Left cardiac atrium (tissue), 4 donors: ENCODE results near the gene ESRRG. TPM values are rescaled to one million over a fixed set of nuclear protein-coding genes. Genes with fewer than 3 reads are reported as not detected.

Experiments used
- ATAC-seq, 2 donors: fragments of 200-7000 bp; cut with Tn5 transposase; one replicate each; pipeline ENCODE4 v1.9.1; 2020; ENCODE audit warnings: mild to moderate bottlenecking in 2 of 2, moderate library complexity in 2 of 2
- DNase-seq: peaks from one replicate; pipeline ENCODE4 v3.0.0-alpha.2; 2020
- intact Hi-C, 2 donors: fragments of 100-400 bp; cut with DNase I; formaldehyde crosslinking; loops; one replicate each; pipeline versions ENCODE4 v1.14.1 to v1.15.1; 2022 to 2023
- total RNA-seq, 2 donors: library from RNA; stranded (reverse); fragmentation: NEBNext Ultra II Directional; extraction: Animal tissue kit (Norgen Biotek cat#: 25700); gene quantifications; one replicate each; pipeline ENCODE4 v1.2.1, GENCODE V29; 2021
- donor health status: DM: no; HTN: yes; CAD: no.
- donor health status: DM: no; HTN: yes; CAD: no; lungs with severe emphysema.
- donor health status: DM: yes; HTN: yes; CAD: no.
- donor health status: Dilated cardiomyopathy.

ESRRG gene
- total RNA-seq, 2 donors from 2014 or later: 17.5 to 29.5 TPM

DNA sequence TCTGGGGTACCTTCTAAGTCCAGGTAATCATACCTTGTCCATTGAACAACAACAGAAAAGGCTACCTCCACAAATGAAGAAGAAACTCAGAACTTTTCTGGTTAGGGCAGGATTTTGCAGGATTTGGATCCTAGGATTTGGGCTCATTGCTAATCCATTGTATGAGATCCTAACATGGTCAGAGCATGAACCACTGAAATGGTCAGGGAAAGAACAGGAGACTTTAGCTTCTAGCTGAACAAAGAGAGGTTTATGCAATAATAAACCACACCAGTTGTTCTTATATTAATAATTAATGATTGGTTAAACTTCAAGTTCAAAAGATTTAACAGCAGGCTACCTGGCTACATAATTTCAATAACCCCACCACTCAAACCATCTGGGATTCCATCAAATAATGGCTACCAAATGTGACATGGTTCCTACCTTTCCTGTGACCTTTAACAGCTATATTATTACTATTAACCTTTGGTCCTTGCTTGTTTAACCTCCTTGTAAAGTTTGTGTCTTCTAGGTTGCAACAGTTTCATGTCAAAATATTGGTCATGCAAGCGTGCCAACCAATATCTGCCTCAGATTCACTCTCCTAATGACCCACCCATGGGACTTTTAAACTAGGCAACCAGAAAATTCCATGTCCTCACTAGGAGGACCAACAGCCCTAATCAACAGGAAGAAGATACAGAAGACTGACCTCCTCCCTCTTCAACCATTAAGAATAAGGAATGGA is 239.4 kb downstream of the ESRRG start:
- intact Hi-C loops: no loop called here
- no peak for ATAC-seq

GRCh38 chr1:216482620-216483019 is 240.6 kb downstream of the ESRRG start:
- intact Hi-C loops: no loop called here
- ATAC-seq (no peak), DNase-seq (no peak)

More for the DNA sequence above, 239.4 kb downstream of the ESRRG start:
- DNase-seq: no peak

- intact Hi-C loops: no loop called here
- DNase-seq (no peak), ATAC-seq (no peak)
Measured at GRCh38 chr1:216478238-216478637, 245.0 kb downstream of the ESRRG start.

- no peak for ATAC-seq
- intact Hi-C loops: no loop called here
- DNase-seq: no peak
Measured at GRCh38 chr1:216476341-216476740, 246.9 kb downstream of the ESRRG start.

DNA sequence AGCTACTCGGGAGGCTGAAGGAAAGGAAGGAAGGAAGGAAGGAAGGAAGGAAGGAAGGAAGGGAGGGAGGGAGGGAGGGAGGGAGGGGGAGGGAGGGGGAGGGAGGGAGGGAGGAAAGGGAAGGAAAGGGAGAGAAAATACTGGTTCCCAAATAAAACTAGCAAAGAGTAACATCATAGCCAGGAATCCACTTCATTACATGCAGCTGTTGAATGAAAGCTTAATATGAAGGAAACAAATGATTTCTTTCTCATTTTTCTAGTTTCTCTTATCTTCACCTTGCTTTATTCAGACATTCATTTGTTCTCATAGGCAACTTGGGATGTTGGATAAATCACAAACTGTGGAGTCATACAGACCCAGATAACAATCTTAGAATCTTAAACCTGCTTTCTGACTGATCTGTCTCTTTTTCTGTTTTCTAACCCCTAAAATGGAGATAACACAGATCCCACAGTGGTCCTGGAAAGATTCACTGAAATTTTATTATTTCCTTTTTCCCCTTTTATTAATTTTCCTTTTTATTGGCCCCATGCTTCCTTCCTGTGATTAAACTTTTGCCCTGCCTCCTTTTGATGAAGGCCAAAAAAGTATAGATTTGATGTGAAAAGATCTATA is 247.5 kb downstream of the ESRRG start:
- intact Hi-C loops: no loop called here

DNA sequence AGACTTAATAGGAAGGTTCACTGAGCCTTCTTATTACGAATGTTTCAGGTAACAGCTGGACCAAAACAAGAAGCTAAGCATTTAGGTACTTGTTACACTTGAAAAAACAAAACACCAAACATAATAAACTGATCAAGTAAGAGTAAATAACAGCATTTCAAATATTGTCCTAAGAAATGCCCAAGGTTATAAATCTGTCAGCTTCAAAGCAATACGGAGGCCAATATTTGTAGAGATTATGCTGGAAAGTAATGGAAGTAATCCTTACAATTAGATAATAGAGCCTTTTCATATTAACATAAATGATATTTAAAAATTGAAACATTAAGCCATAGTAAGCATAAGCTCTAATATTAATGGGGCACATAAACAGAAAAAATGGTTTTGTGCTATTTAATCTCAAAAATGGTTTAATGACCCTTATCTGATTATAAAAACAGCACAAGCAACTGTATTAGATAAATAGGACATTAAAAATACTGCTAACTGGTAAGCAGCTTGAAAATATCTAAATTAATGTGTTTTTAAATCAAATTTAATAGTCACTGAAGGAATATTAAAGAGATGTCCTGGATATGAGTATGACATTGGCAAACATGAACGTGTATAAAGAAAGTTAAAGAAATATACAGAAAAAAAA is 256.9 kb downstream of the ESRRG start:
- no peak for ATAC-seq
- DNase-seq: no peak
- intact Hi-C loops: no loop called here

More for the DNA sequence above, 247.5 kb downstream of the ESRRG start:
- ATAC-seq (no peak), DNase-seq (no peak)

GRCh38 chr1:216464489-216464888 is 258.7 kb downstream of the ESRRG start:
- intact Hi-C loops: no loop called here
- DNase-seq: no peak
- no peak for ATAC-seq

GRCh38 chr1:216462066-216462775 is 261.0 kb downstream of the ESRRG start:
- no peak for ATAC-seq
- no peak for DNase-seq
- intact Hi-C loops: no loop called here

- intact Hi-C loops: no loop called here
- no peak for DNase-seq
- ATAC-seq: no peak
Measured at GRCh38 chr1:216461466-216461865, 261.8 kb downstream of the ESRRG start.

- ATAC-seq (no peak), DNase-seq (no peak)
- intact Hi-C loops: no loop called here
Measured at GRCh38 chr1:216459651-216460207, 263.5 kb downstream of the ESRRG start.

DNA sequence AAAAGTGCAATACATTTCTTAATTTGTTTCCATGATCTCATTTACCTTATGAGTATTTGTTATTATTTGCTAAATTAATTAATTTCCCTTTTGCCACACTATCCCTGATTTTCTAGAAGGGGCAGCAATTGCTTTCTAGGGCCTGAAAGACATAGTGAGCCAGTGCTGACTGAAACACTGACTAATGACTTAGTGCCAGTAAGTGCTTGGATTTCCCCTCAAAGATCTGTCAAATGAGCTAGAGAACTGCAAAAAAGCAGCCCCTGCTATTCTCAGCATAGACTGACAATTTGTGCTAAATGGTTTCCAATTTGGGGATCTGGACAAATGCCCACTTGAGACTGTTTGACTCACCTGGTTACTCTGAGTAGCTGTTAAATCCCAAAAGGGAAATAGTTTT is 264.4 kb downstream of the ESRRG start:
- ATAC-seq (no peak), DNase-seq (no peak)
- intact Hi-C loops: no loop called here

GRCh38 chr1:216457356-216457755 is 265.9 kb downstream of the ESRRG start:
- intact Hi-C loops: no loop called here
- ATAC-seq (no peak), DNase-seq (no peak)

DNA sequence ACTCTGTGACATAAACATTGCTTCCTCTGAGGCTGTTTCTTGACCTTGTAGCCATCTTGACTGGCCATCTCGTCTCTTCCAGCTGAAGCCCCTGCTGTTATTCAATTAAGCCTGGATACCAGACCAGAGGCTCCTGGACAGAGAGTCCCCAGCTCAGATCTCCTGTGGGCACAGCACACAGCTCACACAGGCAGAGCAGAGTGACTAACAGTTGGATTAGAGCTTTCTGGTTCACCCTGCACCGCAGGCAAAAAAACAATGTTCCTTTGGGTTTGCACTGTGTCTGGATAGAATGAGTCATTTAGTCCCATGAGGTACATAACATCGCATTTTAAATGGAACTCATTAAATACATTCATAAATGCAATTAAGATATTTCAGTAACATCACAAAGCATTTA is 266.5 kb downstream of the ESRRG start:
- no peak for DNase-seq
- intact Hi-C loops: no loop called here
- ATAC-seq: no peak

GRCh38 chr1:216453777-216454176 is 269.5 kb downstream of the ESRRG start:
- intact Hi-C loops: no loop called here
- DNase-seq (no peak), ATAC-seq (no peak)
